C4-2B (cell line): Measurements from ENCODE around the gene GNB3.

Experiments used
- H3K27ac ChIP-seq: fragments of 450-650 bp; 2 replicates; pipeline ENCODE4 v1.5.1; 2017
- ZFX ChIP-seq: fragments of 450-650 bp; IDR thresholded peaks from 2 replicates; pipeline ENCODE4 v1.6.1; 2017
- TF ChIP-seq, protein P1 (sequence below): fragments of 450-650 bp; conservative IDR thresholded peaks from 2 replicates; pipeline ENCODE4 v1.5.1; 2017; ENCODE audit warnings: mild to moderate bottlenecking

Gene GNB3

DNA sequence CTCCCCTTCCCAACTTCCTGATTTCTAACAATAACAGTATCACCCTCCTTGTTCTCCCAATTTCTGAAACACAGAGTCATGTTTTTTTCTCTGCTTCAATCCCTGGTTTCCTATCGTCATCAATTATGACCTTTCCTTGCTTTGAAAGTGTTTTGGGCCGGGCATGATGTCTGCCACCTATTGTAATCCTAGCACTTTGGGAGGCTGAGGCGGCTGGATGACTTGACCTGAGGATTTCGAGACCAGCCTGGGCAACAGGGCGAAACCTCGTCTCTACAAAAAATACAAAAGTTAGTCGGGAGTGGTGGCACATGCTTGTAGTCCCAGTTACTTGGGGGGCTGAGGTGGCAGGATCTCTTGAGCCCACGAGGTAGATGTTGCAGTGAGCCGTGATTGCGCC, 31.7 kb upstream of the GNB3 start:
- H3K27ac ChIP-seq = no peak overlapping the region
- TF ChIP-seq, protein P1, sequence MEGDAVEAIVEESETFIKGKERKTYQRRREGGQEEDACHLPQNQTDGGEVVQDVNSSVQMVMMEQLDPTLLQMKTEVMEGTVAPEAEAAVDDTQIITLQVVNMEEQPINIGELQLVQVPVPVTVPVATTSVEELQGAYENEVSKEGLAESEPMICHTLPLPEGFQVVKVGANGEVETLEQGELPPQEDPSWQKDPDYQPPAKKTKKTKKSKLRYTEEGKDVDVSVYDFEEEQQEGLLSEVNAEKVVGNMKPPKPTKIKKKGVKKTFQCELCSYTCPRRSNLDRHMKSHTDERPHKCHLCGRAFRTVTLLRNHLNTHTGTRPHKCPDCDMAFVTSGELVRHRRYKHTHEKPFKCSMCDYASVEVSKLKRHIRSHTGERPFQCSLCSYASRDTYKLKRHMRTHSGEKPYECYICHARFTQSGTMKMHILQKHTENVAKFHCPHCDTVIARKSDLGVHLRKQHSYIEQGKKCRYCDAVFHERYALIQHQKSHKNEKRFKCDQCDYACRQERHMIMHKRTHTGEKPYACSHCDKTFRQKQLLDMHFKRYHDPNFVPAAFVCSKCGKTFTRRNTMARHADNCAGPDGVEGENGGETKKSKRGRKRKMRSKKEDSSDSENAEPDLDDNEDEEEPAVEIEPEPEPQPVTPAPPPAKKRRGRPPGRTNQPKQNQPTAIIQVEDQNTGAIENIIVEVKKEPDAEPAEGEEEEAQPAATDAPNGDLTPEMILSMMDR = no peak
- no peak for TF ChIP-seq ZFX

DNA sequence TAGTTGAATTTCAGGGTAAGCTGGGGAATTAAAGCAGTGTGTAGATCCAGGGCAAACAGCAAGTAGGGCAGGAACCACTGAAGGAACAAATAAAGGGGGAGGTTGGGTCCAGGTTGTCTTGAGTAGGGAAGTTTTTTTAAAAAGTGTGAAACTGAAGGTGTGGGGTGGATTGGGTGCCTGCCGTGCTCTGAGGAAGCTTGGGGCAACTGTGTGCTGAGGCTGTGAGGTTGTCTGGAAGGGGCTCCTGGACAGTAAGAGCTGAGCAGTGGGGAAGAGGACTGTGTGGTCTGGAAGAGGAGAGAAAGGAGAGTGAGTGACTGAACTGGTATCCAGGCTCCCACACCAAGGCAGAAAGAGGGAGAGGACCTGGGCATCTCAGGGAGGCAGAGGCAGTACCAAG, 30.0 kb upstream of the GNB3 start:
- no peak for TF ChIP-seq ZFX
- TF ChIP-seq, protein P1 = no peak
- H3K27ac ChIP-seq = no peak overlapping the region

DNA sequence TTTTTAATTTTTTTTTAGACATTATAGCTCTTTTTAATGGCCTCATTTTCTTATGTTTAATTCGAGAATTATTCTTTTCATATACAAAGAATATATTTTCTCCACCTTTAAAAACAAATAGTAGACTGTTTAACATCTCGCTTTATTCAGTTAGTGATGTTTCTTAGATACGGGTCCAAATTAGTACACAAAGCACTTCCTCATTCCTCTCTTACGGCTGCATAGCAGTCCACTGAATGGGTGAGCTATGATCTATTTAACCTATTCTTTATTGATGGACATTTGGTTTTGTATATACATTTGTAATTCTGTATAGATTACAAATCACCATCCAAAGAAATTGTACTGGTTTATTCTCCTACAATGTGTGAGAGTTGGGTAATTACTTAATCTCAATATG, 27.4 kb upstream of the GNB3 start:
- TF ChIP-seq, protein P1 = no peak
- no peak for TF ChIP-seq ZFX

DNA sequence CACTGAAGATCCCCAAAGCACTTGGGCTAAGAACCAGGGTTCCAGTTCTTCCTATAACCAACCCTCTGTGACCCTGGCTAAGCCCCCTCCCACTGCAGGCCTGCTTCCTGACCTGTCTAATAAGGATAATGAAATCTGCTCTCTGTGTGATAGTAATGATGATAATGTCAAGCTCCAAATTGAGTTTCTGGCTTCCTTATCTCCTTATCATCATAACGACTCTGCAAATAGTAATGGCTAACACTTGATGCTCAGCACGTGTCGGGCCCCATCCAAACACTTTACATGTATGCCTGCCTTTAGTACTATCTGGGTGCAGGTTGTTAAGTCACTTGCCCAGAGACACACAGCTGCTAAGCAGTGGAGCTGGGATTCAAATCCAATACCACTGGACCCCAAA, 24.1 kb upstream of the GNB3 start:
- H3K27ac ChIP-seq = no peak overlapping the region
- TF ChIP-seq ZFX = no peak
- TF ChIP-seq, protein P1 = no peak

More for the DNA sequence above, 27.4 kb upstream of the GNB3 start:
- H3K27ac ChIP-seq = no peak overlapping the region

DNA sequence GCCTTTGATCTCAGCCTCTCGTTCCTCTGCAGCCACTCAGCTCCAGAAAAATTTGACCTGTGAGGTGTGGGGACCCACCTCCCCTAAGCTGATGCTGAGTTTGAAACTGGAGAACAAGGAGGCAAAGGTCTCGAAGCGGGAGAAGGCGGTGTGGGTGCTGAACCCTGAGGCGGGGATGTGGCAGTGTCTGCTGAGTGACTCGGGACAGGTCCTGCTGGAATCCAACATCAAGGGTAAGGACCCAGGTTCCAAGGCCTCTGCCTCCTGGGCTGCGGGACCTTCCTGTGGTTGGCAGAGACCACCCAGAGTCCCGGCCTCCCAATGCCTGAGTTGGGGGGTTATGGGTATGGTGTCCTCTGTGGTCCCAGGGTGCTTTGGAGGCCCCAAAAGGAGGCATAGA, 23.6 kb upstream of the GNB3 start:
- H3K27ac ChIP-seq = no peak overlapping the region
- TF ChIP-seq, protein P1 = no peak
- TF ChIP-seq ZFX = no peak

DNA sequence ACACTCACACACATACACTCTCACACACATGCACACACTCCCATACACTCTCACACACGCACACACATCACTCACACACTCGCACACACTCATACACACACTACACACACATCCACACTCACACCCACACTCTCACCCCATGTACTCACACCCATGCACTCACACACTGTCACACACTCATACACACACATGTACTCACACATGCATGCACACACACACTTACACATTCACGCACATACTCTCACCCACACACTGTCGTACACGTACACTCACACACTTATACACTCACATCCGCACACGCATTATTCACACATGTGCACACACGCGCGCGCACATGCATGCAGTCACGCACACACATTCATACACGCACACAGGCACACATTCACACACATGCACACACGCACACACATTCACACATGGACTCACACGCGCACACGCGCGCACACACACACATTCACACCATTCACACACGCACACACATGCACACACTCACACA, 23.0 kb upstream of the GNB3 start:
- TF ChIP-seq, protein P1 = no peak
- TF ChIP-seq ZFX = no peak
- H3K27ac ChIP-seq = no peak overlapping the region

DNA sequence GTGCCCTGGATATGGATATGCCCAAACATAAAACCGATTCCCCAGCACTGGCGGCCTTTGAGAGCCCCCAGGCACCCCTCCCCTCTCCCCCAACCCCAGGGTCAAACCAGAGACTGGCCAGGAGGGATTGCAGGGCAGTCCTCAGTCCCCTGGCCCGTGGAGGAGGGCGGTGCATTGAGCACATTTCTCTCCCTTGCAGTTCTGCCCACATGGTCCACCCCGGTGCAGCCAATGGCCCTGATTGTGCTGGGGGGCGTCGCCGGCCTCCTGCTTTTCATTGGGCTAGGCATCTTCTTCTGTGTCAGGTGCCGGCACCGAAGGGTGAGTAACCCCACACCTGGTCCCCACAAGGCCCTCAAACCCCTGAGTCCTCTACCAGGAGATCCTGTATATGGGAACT, 22.5 kb upstream of the GNB3 start:
- no peak overlapping the region for H3K27ac ChIP-seq
- no peak for TF ChIP-seq ZFX
- TF ChIP-seq, protein P1 = no peak
